H1 (cell line): Measurements from ENCODE around the gene SIN3B.

ENCODE experiments used
- CTCF ChIP-seq, 3 experiments: IDR thresholded peaks; 1 replicate in 2 of 3; 2 replicates in 1 of 3; pipeline versions ENCODE4 v1.5.1 to v1.6.1; 2011; ENCODE audit warnings: low read length in 3 of 3, mild to moderate bottlenecking in 3 of 3, inconsistent platforms in 2 of 3, low read depth in 1 of 3, moderate library complexity in 1 of 3; ENCODE audit not compliant: insufficient read depth in 1 of 3; ENCODE audit errors: control extremely low read depth in 1 of 3
- EZH2 ChIP-seq: fragments of 200-600 bp; sonication (generic); IDR thresholded peaks from 2 replicates; pipeline ENCODE4 v1.7.1; 2012; ENCODE audit warnings: low read depth, mild to moderate bottlenecking, moderate library complexity, low read length, inconsistent platforms; ENCODE audit not compliant: severe bottlenecking
- SP1 ChIP-seq: IDR thresholded peaks from 2 replicates; pipeline ENCODE4 v1.6.1; 2011; ENCODE audit warnings: low read depth, low read length
- TBP ChIP-seq: IDR thresholded peaks from 2 replicates; pipeline ENCODE4 v1.6.1; 2011; ENCODE audit warnings: low read depth, low read length, improper control_type of control experiment

- no peak for TF ChIP-seq SP1
- no peak for TF ChIP-seq TBP
- no peak for TF ChIP-seq CTCF (IDR thresholded peaks at IDR 0.05; ENCODE audit: control extremely low read depth in 1 of 3, insufficient read depth in 1 of 3, low read depth in 1 of 3, low read length in 3 of 3)
- no peak for TF ChIP-seq EZH2
Measured at GRCh38 chr19:16837035-16837362, 7.8 kb downstream of the SIN3B start.
